ENCODE results near the gene TRIP13.

The TRIP13 gene

DNA sequence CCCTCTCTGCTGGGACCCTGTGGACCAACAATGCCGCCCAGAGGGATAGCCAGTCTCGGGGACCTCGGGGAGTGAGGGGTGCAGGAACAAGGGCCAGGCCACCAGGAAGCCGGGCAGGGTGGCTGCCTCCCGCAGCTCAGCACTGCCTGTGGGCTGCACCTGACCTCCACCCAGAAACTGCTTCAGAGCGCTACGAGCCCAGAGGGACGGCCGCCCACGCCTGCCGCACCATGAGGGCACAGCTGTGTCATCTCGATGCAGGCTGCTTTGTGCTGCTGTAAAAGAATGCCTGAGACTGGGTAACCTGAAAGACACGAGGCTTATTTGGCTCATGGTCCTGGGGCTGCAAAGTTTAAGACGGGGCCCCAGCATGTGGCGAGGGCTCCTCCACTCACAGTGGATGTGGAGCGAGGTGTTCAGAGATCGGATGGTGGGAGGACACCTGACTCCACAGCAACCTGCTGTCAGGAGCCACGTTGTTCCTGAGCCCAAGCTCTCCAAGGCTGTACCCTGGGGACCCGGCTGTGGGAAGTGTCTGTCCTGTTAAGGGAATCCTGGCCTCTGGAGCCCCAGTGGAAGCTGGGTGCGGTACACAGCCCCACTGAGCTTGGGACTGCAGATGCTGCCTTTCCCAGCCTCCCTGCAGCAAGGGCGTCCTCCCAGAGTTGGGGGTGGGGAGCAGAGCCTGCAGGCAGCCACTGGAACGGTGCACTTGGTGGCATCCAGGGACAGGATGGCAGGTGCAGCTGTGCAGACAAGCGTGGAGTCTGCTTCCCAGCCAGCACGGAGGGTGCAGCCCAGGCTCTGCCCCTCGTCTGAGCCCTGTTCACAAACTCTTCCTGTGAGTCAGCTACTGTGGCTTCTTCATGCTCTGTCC, 30.1 kb upstream of the TRIP13 start:
- Mint-ChIP-seq H3K4me1 (ENCODE audit: low read depth) (no peaks in the 10 kb centered on the region), H3K27me3 (no peaks in the 10 kb centered on the region), H3K9me3 (no peaks in the 10 kb centered on the region), H3K4me3 (no peak overlapping the region), H3K27ac (no peak overlapping the region), H3K36me3 (ENCODE audit: low read depth) (peaks cover 36% of the 10 kb centered on the region)

DNA sequence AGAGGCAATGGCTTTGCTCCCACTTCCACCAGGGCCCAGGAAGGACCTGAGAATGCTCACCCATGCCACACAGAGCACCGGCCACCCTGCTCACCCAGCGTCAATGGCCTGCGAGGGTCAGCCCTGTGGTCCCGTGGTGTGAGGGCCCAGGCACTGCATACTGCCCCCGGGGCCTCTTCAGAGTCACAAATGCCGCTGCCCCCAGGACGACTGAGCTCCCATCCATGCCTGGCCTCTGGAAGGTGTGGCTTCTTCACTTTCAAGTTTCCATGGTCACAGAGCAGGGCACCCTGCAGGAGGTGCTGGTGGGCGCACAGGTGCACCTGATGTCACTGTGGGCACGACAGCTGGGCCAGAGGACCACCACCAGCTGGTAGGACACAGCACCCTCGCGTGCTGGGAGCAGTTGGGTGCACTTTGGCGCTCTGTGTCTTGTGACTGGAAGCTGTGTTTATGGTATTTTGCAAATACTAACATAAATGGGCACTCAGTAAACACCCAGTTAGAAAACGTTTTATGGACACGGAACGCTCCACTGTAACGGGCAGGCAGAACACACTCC, 29.4 kb upstream of the TRIP13 start:
- Mint-ChIP-seq H3K4me1 (ENCODE audit: low read depth) (no peaks in the 10 kb centered on the region), H3K4me3 (no peak overlapping the region), H3K27ac (no peak overlapping the region), H3K27me3 (no peaks in the 10 kb centered on the region), H3K9me3 (no peaks in the 10 kb centered on the region), H3K36me3 (ENCODE audit: low read depth) (peaks cover 43% of the 10 kb centered on the region)

- H3K27ac Mint-ChIP-seq, result no peak overlapping the region
- no peak overlapping the region for H3K4me3 Mint-ChIP-seq
- H3K9me3 Mint-ChIP-seq, result no peaks in the 10 kb centered on the region
- no peaks in the 10 kb centered on the region for H3K27me3 Mint-ChIP-seq
- H3K4me1 Mint-ChIP-seq (ENCODE audit: low read depth), result no peaks in the 10 kb centered on the region
- H3K36me3 Mint-ChIP-seq (ENCODE audit: low read depth), result peaks cover 47% of the 10 kb centered on the region
Observed at GRCh38 chr5:864492-865167, 28.1 kb upstream of the TRIP13 start.

- Mint-ChIP-seq H3K36me3 (ENCODE audit: low read depth) (peaks cover 52% of the 10 kb centered on the region), H3K4me1 (ENCODE audit: low read depth) (no peaks in the 10 kb centered on the region), H3K4me3 (no peak overlapping the region), H3K9me3 (no peaks in the 10 kb centered on the region), H3K27me3 (no peaks in the 10 kb centered on the region), H3K27ac (no peak overlapping the region)
Observed at GRCh38 chr5:865168-865521, 27.5 kb upstream of the TRIP13 start.

GRCh38 chr5:865771-866170, 26.9 kb upstream of the TRIP13 start:
- H3K4me1 Mint-ChIP-seq (ENCODE audit: low read depth), result no peaks in the 10 kb centered on the region
- H3K9me3 Mint-ChIP-seq, result no peaks in the 10 kb centered on the region
- H3K4me3 Mint-ChIP-seq, result no peak overlapping the region
- no peaks in the 10 kb centered on the region for H3K27me3 Mint-ChIP-seq
- H3K36me3 Mint-ChIP-seq (ENCODE audit: low read depth), result peaks cover 58% of the 10 kb centered on the region
- no peak overlapping the region for H3K27ac Mint-ChIP-seq

GRCh38 chr5:867300-867870, 25.3 kb upstream of the TRIP13 start:
- no peaks in the 10 kb centered on the region for H3K9me3 Mint-ChIP-seq
- peaks cover 67% of the 10 kb centered on the region for H3K36me3 Mint-ChIP-seq (ENCODE audit: low read depth)
- H3K27ac Mint-ChIP-seq, result no peak overlapping the region
- no peaks in the 10 kb centered on the region for H3K4me1 Mint-ChIP-seq (ENCODE audit: low read depth)
- H3K27me3 Mint-ChIP-seq, result no peaks in the 10 kb centered on the region
- H3K4me3 Mint-ChIP-seq, result no peak overlapping the region

DNA sequence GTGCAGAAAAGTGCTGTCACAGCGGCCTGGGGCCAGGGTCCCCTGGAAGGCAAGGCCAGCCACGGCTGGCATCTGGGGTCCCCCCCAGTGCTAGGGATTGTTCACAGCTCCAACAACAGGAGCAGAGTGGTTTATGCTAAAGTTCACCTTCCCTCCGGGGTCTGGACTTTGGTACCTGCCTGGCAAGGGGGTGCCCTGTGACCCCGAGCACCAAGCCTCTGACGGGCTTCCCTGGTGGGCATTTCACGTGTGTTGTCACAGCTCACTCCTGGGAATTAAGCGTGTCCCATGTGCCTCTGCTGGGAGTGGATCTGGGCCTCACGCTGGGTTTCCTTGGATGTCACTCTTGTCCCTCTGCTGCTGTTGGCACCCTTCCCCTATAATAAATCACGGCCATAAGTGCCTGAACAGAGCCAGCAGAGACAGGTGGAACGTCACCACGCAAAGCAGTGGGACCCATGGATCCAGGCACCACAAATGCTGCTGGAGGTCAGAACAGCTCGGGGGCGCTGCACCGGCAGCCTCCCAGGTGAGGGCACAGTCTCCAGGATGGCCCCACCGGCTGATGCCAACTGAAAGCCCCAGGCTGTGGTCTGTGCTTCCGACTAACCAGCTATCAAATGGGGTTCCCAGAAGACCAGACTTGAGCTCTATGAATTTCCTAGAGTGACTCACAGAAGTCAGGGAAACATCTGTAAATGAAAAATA, 24.1 kb upstream of the TRIP13 start:
- Mint-ChIP-seq H3K4me3 (no peak overlapping the region), H3K27ac (no peak overlapping the region), H3K36me3 (ENCODE audit: low read depth) (peaks cover 72% of the 10 kb centered on the region), H3K4me1 (ENCODE audit: low read depth) (no peaks in the 10 kb centered on the region), H3K9me3 (no peaks in the 10 kb centered on the region), H3K27me3 (no peaks in the 10 kb centered on the region)

DNA sequence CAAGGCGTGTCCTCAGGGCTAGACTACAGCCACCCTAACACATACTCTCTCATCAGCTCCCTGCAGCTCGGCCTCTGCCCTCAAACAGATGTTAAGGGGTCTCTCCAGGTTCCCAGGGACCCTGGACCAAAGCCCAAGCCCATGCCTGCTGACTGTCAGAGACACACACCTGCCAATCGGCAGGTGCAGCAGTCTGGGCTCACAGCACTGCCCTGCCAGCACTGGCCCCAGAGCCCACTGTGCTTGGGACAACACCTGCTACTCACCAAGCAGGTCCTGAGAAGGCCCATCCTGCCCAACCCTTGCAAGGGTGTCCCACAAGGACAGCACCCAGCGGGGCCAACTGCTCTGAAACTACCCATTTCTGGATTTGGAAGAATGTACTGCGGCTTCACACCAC, 21.7 kb upstream of the TRIP13 start:
- H3K4me1 Mint-ChIP-seq (ENCODE audit: low read depth), result no peaks in the 10 kb centered on the region
- no peaks in the 10 kb centered on the region for H3K27me3 Mint-ChIP-seq
- H3K9me3 Mint-ChIP-seq, result no peaks in the 10 kb centered on the region
- no peak overlapping the region for H3K27ac Mint-ChIP-seq
- H3K4me3 Mint-ChIP-seq, result no peak overlapping the region
- peaks cover 76% of the 10 kb centered on the region for H3K36me3 Mint-ChIP-seq (ENCODE audit: low read depth)

DNA sequence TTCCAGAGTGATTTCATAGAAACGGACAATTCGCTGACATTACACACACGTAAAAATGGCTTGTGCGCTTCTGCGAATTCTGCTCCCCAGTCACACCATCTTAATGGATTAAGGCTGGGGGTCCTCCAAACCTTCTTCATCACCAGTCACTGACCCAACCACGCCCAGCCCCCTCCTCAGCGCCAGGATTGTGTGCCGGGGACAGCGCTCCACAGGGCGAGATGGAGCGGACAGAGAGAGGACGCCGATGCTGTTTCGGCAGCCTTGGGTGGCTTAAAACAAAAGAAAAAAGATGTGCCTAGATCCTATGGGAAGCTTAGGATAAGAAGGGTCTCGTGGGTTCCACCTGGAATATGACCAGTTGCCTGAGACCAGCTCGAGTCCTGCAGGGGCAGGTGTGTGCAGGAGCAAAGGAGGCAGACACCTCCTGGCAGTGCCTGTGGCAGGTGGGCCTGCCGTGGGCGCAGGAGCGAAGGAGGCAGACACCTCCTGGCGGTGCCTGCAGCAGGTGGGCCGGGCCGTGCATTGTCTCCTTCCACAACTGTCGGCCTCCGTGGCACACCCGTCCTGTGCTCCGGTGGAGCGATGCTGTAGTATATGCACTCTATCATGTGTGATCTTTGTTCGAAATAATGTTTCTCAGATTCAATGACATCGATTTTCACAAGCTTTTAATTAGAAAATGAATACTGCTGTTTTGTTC, 20.9 kb upstream of the TRIP13 start:
- H3K27me3 Mint-ChIP-seq, result no peaks in the 10 kb centered on the region
- peaks cover 75% of the 10 kb centered on the region for H3K36me3 Mint-ChIP-seq (ENCODE audit: low read depth)
- no peak overlapping the region for H3K4me3 Mint-ChIP-seq
- H3K4me1 Mint-ChIP-seq (ENCODE audit: low read depth), result no peaks in the 10 kb centered on the region
- H3K27ac Mint-ChIP-seq, result no peak overlapping the region
- no peaks in the 10 kb centered on the region for H3K9me3 Mint-ChIP-seq

DNA sequence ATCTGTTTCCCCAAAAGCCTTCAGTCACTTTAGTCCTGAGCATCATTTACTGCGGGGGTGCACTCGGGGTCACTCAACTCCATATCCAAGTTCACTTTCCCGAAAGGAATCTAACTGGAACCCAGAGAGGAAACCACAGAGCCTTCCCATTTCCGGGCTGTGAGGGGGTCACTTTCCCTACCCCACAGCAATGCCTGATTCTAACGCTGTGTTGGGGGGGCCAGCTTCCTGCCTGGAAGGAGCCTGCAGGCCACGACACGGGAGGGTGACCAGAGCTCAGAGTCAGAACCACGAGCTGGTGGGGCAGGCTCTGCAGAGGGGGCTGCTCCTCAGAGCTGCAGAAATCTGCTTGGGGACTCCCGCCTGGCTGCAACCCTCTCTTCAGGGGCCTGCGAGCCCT, 20.4 kb upstream of the TRIP13 start:
- no peaks in the 10 kb centered on the region for H3K4me1 Mint-ChIP-seq (ENCODE audit: low read depth)
- no peak overlapping the region for H3K27ac Mint-ChIP-seq
- no peaks in the 10 kb centered on the region for H3K27me3 Mint-ChIP-seq
- peaks cover 78% of the 10 kb centered on the region for H3K36me3 Mint-ChIP-seq (ENCODE audit: low read depth)
- no peak overlapping the region for H3K4me3 Mint-ChIP-seq
- H3K9me3 Mint-ChIP-seq, result no peaks in the 10 kb centered on the region

DNA sequence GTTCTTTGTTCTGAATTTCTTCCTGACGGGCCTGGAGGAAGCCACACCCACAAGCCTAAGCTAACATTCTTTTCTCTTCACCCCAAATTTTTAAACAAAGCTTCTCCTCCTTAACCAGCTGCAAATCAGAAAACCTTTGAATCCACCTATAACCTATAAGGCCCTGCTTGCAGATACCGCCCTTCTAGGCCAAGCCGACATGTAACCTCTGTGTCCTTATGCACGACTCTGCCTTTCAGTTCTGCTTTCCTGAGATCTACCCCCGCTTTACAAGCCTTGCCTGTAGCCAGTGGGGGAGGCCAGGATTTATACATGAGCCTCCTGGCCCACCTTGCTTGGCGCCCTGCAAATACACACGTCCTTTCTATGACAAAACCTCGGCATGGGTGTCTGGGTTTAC, 19.4 kb upstream of the TRIP13 start:
- Mint-ChIP-seq H3K4me1 (ENCODE audit: low read depth) (no peaks in the 10 kb centered on the region), H3K9me3 (no peaks in the 10 kb centered on the region), H3K27me3 (no peaks in the 10 kb centered on the region), H3K4me3 (no peak overlapping the region), H3K36me3 (ENCODE audit: low read depth) (peaks cover 79% of the 10 kb centered on the region), H3K27ac (no peak overlapping the region)

DNA sequence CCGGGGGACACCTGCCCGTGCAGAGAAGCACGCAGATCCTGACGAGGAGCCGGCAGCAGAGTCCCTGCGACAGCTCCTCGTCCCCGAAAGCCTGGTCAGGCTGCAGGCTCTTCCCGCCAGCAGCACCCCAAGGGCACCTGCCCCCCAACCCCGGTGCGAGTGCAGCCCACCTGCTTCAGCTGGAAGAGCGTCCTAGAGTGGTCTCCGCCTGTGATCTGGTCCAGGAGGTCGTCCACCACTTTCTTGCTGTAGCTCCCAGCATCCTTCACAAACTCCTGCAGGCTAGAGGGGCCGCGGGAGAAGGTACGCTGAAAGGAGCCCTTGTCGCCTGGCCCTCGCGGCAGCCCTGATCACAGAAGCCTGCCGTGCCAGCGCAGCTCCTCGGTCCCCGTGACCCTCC, 16.8 kb upstream of the TRIP13 start:
- Mint-ChIP-seq H3K4me3 (no peak overlapping the region), H3K27ac (no peak overlapping the region), H3K27me3 (no peaks in the 10 kb centered on the region), H3K9me3 (no peaks in the 10 kb centered on the region), H3K36me3 (ENCODE audit: low read depth) (peaks cover 63% of the 10 kb centered on the region), H3K4me1 (ENCODE audit: low read depth) (no peaks in the 10 kb centered on the region)

DNA sequence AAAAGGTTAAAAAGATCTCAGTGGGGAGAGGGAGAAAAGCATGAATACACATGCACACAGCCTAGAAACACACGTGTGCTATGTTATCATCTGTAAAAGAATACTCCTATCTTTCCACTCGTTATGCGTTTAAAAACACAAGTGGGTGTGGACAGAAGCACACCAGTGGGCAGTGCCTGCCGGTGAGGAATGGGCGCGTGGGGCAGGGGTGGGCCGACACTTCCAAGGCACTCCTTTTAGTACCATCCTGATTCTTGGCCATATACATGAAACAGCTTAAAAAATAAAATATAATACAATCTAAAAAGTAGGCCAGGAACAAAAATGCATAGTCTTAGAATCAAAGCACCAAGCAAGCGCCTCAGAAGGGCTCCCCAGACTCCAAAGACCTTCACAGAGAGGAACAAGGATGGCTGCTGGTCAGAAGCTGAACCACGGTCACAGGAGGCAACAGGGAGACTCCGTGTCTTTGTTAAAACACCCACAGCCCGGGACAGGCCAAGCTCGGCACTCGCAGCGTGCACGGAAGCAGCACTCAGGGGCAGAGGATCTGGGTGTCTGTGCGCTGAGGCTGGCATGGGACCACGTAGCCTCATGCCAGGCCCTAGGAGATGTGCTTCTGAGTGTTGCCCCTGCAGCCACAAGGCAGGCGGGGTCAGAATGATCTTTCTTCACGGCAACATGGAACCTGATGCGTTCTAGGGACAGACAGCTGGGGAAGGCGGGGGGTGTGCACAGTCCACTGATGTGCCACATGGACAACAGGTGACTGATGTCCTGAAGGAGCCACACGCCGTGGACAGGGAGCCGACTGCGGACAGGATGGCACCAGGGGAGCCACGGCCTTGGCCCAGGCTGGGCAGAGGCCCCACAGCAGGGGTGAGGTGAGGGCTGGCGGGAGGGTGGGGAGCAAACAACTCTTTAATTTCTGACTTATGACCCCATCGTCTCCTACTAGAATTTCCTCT, 16.0 kb upstream of the TRIP13 start:
- Mint-ChIP-seq H3K4me3 (no peak overlapping the region), H3K4me1 (ENCODE audit: low read depth) (peaks cover 3% of the 10 kb centered on the region), H3K9me3 (no peaks in the 10 kb centered on the region), H3K27ac (peak overlapping the region; percentile 21), H3K27me3 (no peaks in the 10 kb centered on the region), H3K36me3 (ENCODE audit: low read depth) (peaks cover 63% of the 10 kb centered on the region)
